NCI-H1417 (cell line): ENCODE measurements around the gene RAB19.
"Not testable (repeated sequence)": the region's sequence is repeated elsewhere in the genome, so short reads cannot be mapped to it uniquely, and the experiment has no call there.

ENCODE experiments used
- DNase-seq, 3 experiments: peaks; one replicate each; lab custom pipeline; 2025; lab: John Stamatoyannopoulos, UW

Gene RAB19

GRCh38 chr7:140453785-140454656 is 50.2 kb downstream of the RAB19 start:
- not testable (repeated sequence) for DNase-seq

GRCh38 chr7:140454657-140455015 is 50.8 kb downstream of the RAB19 start:
- DNase-seq, result no peak

DNA sequence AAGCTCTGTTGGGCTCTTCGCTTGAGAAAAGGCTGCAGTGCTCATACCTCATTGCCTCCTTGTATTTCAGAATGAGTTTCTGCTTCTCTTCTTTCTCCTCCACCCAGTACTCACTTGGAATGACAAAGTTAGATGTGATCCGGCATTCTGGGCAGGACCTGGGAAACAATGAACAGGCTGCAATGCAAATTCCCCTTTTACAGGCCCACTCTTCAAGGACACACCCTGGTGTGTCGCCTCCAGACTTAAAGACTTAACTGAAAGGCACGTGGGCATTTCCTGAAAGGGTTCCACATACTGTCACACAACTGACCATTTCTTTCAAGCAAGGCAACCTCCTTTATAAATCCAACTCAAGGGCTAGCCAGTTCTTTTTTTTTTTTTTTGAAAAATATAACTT is 51.9 kb downstream of the RAB19 start:
- DNase-seq, result no peak

DNA sequence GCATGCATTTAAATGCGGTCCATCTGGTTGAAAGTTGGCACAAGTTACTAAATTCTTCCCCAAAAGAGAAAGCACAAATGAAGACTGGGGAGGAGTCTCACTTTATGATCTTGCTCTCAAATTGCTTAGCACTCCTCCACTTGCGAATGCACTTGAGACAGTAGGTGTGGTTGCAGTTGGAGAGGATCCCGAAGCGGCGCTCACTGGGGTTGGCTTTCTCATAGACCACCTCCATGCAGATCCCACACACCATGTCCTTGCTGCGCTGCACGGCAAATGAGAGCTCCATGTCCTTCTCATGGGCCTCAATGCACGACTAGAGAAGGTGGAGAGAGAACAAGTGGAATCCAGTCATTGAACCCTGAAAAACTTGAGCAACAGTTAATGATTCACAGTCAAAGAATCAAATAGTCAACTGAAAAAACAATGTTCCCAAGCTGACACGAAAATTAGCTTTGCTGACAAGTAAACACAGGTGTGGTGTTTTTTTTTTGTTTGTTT is 52.7 kb downstream of the RAB19 start:
- no peak for DNase-seq

- DNase-seq, result no peak
Measured at GRCh38 chr7:140458201-140458600, 54.3 kb downstream of the RAB19 start.

DNA sequence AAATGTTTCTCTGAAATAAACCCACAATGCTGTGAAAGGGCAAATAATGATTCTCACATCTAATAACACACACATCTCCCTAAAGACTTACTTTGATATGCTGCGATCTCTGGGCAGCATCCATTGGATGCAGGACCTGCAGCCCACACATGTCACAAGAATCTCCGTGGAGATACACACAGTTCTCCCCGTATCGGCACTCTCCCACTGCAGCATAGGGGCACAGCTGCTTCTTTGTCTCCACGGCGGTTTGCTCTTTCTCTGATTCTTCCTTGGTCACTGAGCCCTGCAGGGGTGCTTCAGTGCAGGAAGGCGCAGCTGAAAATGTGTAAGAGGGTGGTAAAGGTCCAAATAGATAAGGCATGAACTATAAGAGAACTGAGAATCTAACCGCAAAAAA is 55.1 kb downstream of the RAB19 start:
- no peak for DNase-seq

DNA sequence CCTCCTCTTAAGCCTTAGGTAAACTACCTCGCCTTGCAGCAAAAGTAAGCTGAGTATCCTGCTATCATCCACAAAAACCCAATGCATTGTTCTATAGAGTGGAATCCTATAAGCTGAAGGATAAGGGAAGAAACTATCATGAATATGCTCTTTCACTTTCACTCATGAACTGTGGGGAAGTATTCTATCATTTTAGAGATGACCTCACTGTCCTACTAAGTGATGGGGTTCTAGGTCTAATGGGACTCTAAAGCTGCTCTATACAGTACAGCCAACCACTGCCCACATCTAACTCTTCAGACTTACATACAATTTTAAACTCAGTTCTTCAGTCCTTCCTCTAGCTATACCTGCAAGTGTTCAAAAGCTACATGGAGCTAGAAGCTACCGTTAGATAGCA is 59.3 kb downstream of the RAB19 start:
- DNase-seq, result no peak

GRCh38 chr7:140475747-140476333 is 72.0 kb downstream of the RAB19 start:
- peak; percentile 63 to 87 (median 69) for DNase-seq

GRCh38 chr7:140476698-140477261 is 72.9 kb downstream of the RAB19 start:
- DNase-seq, result no peak
